T47D (cell line): Measurements from ENCODE around the gene TMEM91.
A peak's percentile ranks its signal among the peaks of the same experiment; 100 is the strongest.
"Not testable (repeated sequence)": the region's sequence is repeated elsewhere in the genome, so short reads cannot be mapped to it uniquely, and the experiment has no call there.

Experiments used
- DNase-seq, 2 experiments: peaks; one replicate each; pipeline versions ENCODE4 v3.0.0 to v3.0.0-alpha.2; 2011 to 2012; ENCODE audit warnings: low read depth in 1 of 2, low spot score in 1 of 2
- JUND ChIP-seq: IDR thresholded peaks from 2 replicates; pipeline ENCODE4 v1.6.1; 2012; ENCODE audit warnings: low read depth
- in situ Hi-C: cut with HindIII; loops from 2 replicates; pipeline ENCODE4 v1.10.0; 2016; ENCODE audit warnings: low sequenced_read_pairs, low pct_unique_long_range_greater_than_20kb

Gene TMEM91

DNA sequence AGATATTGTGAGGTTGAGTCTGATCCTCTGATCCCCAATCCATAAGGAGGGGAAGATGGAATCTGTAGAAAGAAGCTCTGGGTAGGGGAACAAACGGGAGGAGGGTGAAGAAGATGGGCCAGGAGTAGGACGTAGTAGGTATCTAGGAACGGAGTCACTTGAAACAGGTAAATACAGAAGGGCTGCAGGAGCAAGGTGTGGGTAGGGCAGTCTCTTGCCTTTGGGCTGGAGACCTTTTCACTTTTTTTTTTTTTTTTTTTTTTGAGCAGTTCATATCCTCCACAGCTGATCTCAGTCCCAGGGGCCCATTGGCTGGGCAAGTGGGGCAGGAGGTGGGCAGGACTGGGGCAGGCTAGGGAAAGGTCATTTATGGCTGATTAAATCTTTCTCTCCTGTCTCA lies 22.8 kb downstream of the TMEM91 start:
- TF ChIP-seq JUND: no peak
- in situ Hi-C loops: no loop called here
- no peak for DNase-seq

DNA sequence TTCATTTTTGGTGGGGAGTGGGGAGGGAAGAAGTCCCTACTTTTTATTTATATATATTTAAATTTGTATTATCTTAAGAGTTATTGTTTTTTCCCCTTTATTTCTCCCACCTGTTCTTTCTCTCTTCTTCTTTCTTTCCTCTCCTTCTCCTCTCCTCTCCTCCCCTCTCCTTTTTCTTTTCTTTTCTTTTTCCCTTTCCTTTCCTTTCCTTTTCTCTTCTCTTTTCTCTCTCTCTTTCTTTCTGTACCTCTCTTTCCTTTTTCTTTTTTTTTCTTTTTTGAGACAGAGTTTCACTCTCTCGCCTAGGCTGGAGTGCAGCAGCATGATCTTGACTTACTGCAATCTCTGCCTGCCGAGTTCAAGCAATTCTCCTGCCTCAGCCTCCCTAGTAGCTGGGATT lies 23.2 kb downstream of the TMEM91 start:
- TF ChIP-seq JUND: no peak
- DNase-seq: no peak
- in situ Hi-C loops: no loop called here

DNA sequence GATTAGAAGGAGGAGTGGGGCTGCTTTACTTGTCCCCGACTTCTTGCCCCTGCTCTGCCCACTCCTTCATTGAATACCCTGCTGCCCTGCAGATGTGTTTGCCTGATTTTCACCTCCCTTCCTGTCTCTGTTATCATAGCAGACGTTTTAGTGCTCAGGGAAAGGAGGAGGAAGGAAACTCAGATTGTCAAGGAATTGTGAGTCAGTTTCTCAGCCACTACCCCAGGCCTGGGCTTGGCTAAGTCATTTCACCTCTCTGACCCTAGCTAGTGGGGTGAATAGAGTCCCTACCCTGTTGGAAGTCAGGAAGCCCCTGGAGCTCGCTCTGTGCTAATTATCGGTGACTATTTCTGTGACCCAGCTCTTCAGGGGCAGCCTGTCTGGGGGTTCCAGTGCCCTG lies 25.1 kb downstream of the TMEM91 start:
- in situ Hi-C loops: no loop called here
- no peak for TF ChIP-seq JUND
- no peak for DNase-seq

DNA sequence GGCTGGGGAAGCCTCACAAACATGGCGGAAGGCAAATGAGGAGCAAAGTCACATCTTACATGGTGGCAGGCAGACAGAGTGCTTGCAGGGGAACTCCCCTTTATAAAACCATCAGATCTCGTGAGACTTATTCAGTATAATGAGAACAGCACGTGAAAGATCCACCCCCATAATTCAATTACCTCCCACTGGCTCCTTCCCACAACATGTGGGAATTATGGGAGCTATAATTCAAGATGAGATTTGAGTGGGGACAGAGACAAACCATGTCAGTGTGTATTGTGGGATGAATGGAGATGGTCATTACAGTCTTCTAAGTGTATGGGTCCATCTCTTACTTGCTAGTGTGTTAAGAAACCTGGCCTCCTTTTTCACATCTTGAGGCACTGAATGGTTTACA lies 25.7 kb downstream of the TMEM91 start:
- in situ Hi-C loops: no loop called here
- DNase-seq: no peak
- TF ChIP-seq JUND: no peak

DNA sequence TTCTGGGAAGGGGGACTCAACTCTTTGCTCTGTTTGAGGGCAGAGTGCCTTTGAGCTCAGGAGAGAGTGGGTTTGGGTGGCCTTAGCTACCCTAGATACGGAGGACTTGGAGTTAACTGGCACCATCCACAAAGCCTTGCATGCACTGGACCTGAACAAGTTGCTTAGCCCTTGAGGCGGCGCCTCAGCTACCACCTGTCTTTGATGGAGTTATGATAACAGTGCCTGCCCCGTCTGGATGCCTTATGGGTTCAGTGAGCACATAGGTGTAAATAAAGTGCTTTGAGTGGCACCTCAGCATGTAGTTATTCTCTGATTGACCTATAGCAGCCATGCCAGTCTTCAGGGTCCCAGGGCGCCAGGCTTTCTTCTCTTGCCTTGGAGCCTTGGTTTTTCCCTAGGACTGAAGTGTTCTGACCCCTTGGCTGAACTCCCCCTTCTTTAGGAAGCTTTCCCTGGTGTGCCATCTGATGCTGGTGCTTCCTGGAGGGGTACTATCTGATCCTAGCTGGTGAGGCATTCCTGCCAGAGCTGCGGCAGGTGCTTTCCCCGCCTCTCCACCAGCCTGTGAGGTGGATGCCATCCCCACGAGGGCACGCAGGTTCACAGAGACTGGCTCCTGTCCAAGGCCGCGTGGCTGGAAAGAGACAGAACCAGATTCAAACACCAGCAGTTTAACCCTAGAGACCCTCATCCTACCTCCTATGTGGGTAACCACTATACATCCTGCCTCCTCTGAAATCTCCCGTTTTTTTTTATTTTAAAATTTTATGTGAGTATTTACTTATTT lies 27.0 kb downstream of the TMEM91 start:
- TF ChIP-seq JUND: no peak
- DNase-seq: peak in 1 of 2 experiments; percentile 51
- in situ Hi-C loops: no loop called here

DNA sequence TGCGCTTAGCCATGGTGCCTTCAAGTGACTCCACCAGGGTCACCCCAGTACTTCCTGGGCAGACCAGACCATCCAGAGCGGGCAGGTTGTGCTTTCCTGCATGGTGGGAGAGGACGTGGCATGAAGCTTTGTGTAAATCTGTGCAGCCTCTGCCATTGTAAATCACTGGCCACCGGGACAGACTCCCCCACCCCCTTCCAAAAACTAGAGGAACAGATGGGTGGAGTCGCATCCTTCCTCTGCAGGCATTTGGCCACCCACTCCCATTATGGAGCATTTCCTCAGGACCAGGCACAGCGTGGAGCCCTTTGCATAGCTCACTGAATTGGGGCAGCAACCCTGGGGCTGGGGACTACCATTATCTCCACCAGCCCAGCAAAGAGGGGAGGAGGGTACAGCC lies 29.4 kb downstream of the TMEM91 start:
- in situ Hi-C loops: no loop called here
- DNase-seq: no peak
- no peak for TF ChIP-seq JUND

DNA sequence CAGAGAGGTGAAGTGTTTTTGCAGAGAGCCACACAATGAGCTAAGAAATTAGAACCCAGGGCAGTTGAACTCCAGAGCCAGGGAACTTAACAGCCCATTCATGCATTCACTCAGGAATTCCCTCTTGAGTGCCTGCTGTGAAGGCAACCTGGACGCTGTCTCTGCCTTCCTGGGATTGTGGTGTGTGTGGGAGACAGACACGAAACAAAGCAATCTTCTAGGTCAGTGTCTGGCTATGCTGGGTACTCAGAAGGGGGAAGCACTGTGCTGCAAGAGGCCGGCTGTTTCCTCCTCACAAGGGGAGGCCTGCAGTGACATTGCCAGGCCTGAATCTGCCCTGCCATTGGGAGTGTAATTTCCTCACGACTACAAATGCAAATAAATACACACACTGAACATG lies 30.9 kb downstream of the TMEM91 start:
- DNase-seq: no peak
- in situ Hi-C loops: no loop called here
- no peak for TF ChIP-seq JUND

DNA sequence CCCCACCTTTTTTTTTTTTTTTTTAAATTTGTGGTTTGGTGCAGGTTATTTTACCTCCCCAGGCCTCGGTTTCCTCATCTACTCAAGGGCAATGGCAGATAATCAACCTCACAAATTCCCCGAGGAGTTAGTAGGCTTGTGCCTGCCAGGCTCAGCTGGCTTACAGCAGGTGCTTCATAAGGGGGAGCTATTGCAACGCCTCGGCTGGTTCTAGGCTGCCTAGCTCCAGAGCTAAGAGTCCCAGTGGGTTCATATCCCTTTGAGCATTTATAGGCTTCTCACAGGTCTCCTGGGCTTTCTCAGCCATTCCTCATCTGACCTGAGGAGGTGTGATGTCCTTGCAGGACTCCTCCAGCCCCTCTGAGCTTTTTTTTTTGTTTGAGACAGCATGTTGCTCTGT lies 31.9 kb downstream of the TMEM91 start:
- in situ Hi-C loops: no loop called here
- DNase-seq: no peak

DNA sequence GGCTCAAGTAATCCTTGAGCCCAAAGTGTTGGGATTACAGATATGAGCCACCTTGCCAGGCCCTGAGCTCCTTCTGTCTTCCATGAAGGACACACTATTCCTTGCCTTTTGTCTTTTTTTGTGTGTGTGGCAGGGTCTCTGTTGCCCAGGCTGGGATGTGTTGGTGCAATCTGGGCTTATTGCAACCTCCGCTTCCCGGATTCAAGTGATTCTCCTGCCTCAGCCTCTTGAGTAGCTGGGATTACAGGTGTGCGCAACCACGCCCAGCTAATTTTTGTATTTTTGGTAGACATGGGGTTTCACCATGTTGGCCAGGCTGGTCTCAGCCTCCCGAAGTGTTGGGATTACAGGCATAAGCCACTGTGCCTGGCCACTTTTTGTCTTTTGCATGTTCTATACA lies 32.5 kb downstream of the TMEM91 start:
- DNase-seq, in situ Hi-C loops: not testable (repeated sequence)

More for the DNA sequence above, 31.9 kb downstream of the TMEM91 start:
- no peak for TF ChIP-seq JUND

DNA sequence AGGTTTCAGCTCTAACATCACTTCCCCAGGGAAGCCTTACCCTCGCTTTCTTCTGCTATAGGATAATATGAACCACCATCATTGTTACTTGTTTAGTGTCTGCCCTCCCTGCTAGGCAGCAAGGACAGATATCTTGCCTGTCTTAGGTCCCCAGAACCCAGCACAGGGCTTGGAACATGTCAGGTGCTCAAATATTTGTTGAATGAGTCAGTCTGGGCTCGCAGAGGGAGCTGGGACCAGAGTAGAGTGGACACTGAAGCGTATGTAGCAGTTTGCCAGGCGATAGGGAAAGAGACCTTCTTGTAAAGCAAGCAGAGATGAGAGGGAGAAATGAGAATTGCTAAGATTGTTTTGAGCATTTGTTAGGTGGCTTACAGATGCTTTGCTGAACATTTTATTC lies 33.0 kb downstream of the TMEM91 start:
- in situ Hi-C loops: no loop called here
- DNase-seq: peak; percentile 66 to 75
- TF ChIP-seq JUND: peak; percentile 61; the same call in 1 of the 2 replicates

DNA sequence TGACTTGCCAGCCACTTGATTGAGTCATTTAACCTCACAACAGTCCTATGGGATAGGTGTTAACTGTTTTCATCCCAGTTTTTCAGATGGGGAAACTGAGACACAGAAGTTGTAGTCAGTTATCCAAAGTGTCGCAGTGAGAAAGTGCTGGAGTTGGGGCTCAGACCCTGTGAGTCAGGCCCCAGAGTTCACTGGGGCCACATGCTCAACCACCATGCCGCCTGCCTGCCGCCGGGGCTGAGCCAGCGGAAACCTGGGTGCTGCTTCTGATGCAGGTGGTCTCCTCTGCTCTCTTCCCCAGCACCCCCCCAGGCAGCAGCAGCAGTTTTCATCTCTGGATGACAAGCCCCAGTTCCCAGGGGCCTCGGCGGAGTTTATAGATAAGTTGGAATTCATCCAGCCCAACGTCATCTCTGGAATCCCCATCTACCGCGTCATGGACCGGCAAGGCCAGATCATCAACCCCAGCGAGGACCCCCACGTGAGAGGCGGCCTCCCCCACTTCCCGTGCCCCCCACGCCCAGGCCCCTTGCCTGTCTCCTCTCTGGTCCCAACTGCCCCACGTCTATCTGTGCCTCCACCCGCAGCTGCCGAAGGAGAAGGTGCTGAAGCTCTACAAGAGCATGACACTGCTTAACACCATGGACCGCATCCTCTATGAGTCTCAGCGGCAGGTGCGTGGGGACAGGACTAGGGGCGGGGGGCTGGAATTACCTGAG lies 34.2 kb downstream of the TMEM91 start:
- no peak for TF ChIP-seq JUND
- no peak for DNase-seq
- in situ Hi-C loops: no loop called here

DNA sequence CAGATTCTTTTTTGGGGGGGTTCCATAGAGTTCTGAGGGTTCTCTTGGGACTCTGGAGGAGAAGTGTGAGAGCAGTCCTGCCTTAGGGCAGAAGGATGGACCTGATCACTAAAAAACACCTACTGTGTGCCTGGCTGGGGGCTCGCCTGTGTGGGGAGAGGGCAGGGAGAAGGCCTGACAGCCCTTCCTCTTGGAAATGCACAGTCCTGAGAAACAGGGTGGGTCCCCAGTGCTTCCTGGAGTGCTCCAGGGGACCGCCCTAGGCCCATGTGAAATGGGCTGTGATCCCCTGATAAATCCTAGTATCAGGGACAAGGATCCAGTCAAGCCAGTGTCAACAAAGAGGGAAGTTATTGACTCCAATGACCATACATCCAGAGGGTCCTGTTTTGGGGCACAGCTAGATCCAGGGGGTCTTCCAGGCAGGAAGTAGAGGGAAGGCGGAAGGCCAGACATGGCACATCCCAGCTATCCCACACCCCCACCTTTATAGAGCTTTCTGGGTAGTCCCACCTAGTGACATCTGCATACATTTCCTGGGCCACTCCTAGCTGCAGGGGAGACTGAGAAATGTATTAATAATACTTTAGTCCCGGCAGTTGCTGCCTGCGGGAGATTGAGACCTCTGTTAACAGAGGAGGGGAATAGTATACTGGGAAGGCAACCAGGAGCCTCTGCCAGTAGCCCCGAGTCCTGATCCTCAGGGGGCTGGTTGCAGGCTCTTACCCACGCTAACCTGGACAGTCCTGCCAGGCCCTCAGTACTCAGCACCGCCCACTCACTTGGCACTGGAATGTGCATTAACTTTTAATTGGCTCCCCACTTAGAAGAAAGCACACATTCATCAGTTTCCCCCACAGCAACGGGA lies 35.0 kb downstream of the TMEM91 start:
- DNase-seq: no peak
- in situ Hi-C loops: no loop called here
- TF ChIP-seq JUND: no peak

DNA sequence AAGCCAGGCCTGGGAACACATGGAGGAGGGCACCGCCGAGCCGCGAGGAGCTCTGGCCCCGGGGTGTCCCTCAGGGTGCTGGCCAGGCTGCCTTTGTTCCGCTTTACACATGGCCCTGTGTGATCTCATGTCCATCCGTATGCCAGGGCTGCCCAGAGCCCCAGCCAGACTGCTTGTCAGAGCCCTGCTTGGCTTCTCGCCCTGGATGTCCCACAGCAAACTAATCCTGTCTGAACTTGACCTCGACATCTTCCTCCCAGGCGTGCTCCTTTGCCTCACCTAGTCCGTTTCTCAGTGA lies 35.6 kb downstream of the TMEM91 start:
- TF ChIP-seq JUND: no peak
- in situ Hi-C loops: no loop called here
- DNase-seq: no peak
